Mucosa of gallbladder (tissue), 1 donor: ENCODE measurements around the gene MRI1. TPM values are rescaled to one million over a fixed set of nuclear protein-coding genes. Genes with fewer than 3 reads are reported as not detected.

Experiments
- DNase-seq: peaks from one replicate; pipeline ENCODE4 v3.0.0-alpha.2; 2020; ENCODE audit warnings: low spot score
- total RNA-seq: library from RNA; stranded (reverse); gene quantifications from one replicate; pipeline ENCODE4 v1.2.1, GENCODE V29; 2021
- donor health status: DM: no; HTN: no; CAD: no.

The MRI1 gene
- total RNA-seq, 1 donor from 2014 or later: 59.4 TPM

DNA sequence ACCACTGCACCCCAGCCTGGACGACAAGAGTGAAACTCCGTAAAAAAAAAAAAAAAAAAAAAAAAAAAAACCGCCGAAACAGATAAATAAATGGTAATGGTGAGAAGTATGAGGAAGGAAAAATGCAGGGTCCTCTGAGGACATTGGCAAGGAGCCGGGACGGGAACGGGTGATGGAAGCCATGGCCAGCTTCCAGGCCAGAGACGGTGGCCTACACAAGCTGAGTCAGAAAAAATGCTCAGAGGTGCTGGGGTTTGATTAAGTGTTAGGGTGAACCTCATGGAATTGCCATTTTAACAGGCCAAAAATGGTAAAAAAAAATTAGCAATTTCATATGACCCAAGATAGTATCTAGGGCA lies 30.1 kb downstream of the MRI1 start:
- peak; percentile 88 for DNase-seq

DNA sequence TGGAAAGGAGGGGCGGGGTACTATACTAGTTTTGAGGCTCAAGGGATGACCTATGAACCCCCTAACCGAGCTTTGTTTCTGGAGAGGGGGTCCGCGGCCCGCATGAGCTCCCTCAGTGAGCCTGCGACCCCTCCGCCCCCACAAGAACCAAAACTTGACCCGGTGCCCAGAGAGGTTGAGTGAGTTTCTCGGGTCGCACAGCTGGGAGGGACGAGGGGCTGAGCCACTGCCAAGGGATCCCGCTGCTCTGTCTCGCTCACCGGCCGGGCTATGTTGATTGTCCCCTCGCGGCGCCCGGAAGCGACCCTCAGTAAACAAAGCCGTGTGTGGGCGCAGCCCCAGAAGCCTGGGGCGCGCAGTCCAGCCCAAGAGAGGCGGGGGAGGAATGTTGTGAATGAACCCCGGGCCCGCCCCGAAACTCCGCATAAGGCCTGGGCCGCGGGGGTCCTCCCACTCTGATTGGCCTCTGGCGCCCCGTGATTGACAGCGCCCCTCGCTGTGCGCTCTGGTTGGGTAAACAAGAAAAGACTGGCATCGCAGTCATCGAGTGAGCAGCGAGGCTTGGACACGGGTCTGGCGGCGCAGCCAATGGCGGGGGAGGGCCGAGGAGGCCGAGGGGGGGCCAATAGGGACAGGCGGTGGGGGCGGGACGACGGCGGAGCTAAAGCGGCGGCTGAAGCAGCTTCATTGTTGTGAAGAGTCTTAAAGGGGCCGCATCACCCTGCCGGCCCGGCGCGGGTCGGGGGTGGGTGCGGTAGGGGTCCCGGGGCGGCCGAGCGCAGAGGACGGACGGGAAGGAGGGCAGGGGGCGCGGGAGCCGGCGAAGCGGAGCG lies 30.7 kb downstream of the MRI1 start, which contains the start of gene ZSWIM4:
ZSWIM4 (plus strand) TSS at position 687 of the 833 bp plus-strand sequence. CDS start 206 bp downstream, outside the sequence.
- DNase-seq: peak; percentile 99

DNA sequence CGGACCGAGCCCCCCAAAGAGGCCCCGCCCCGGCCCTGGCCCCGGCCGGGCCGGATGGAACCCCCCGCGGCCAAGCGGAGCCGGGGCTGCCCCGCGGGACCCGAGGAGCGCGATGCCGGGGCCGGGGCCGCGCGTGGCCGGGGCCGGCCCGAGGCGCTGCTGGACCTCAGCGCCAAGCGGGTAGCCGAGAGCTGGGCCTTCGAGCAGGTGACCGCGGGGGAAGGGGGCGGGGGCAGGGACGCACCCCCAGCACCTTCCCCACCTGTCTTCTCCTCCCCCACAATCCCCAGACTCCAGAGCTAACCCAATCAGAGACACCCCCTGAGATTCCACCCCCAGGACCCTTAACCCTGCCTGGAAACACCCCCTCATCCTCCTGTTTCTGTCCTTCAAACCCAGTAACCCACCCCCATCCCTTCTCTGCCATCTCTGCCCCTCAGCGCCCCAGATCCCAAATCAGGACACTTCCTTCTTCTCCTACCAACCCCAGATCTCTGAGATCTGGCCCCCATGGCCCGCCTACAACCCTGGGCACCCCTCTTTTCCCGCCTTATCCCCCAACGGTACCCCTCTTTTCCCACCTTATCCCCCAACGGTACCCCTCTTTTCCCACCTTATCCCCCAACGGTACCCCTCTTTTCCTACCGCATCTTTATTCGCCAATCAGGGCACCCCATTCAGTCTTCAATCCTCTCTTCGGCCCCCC lies 31.4 kb downstream of the MRI1 start:
- DNase-seq: no peak

DNA sequence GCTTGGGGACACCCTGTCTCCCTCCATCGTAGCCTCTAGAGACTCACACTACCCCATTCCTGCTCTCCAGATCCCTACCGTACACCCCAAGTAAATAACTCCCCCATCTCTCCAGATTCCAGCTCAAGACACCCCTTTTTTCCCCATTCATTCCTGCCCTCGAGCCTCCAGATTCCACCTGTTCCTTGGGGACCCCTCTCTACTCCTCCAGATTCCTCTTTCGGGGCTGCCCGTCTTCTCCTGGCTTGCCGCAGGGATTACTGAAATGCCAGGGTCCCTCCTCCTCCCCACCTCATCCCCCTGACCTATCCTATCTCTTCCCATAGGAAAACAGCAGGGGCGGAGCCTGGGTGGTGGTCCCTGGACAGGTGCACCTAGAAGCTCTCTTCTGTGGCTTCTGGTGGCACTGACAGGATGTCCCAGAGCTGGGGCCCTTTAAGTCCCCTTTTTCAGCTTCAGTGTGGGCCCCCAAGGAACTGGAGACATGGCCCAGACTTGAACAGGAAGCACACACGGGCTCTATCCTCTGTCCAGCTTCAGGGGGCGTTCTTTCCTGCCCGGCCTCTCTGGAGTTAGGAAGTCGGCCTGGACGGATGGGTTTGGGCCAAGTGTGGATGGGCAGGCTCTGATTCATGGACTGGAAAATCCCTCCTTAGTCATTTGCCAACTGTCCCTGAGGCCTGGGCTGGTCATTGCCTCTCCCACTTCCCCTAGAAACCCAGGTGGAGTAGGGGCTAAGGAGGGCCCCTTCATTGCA lies 32.2 kb downstream of the MRI1 start:
- peak; percentile 57 for DNase-seq

DNA sequence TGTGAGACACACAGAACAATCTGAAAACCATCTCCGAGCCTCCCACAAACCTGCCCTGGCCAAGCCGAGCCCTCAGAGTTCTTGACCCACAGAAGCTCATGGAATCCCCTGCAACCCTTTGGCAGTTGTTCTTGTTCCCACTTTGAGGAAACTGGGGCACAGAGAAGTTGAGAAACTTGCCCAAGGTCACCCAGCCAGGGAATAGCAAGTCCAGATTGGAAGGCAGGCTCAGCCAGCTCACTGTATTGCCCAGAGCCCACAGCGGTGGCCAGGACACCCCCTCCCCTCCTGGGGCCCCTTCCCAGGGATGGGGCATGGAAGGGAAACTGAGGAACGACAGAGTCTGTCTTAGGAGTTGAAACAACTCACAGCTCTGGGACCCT lies 32.7 kb downstream of the MRI1 start:
- no peak for DNase-seq

DNA sequence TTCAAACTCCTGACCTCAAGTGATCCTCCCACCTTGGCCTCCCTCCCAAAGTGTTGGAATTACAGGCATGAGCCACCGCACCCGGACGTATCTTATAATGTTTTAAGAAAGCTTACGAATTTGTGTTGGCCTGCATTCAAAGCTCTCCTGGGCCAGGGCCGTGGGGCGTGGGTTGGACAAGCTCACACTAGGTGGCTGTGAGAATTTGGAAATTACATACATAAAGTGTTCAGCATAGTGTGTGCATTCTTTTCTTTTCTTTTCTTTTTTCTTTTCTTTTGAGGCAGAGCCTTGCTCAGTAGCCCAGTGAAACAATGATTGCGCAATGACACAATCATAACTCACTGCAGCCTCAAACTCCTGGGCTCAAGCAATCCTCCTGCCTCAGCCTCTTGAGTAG lies 33.5 kb downstream of the MRI1 start:
- no peak for DNase-seq

DNA sequence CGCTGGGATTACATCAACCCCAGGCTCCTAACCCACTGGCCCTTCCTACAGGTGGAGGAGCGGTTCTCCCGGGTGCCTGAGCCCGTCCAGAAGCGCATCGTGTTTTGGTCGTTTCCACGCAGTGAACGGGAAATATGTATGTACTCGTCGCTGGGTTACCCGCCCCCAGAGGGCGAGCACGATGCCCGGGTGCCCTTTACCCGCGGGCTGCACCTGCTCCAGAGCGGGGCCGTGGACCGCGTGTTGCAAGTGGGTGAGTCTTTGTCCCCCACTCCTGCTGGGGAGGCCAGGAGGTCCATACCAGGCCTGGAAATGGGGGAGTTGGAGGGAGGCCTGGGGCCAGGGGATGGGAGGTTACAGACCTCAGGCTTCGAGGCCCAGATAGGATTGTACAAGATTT lies 35.3 kb downstream of the MRI1 start:
- no peak for DNase-seq

DNA sequence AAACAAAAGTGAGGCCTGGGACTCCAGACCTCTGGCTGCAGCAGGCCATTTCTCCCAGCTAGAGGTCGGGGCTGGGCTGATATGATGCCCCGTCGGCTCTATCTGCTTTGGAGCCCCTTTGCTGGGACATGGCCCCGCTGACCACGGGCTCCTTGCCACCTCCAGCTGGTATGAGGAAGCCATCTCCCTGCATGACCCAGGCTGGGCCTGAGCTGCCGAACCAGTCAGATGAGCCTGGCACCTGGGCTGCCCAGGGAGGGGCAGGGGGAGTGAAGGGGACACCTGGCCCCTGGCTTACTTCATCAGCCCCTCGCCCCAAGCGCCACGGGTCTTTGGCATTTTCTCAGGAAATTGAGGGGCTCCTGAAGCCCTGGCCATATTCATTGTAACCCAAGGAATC lies 38.7 kb downstream of the MRI1 start:
- DNase-seq: peak; percentile 39

DNA sequence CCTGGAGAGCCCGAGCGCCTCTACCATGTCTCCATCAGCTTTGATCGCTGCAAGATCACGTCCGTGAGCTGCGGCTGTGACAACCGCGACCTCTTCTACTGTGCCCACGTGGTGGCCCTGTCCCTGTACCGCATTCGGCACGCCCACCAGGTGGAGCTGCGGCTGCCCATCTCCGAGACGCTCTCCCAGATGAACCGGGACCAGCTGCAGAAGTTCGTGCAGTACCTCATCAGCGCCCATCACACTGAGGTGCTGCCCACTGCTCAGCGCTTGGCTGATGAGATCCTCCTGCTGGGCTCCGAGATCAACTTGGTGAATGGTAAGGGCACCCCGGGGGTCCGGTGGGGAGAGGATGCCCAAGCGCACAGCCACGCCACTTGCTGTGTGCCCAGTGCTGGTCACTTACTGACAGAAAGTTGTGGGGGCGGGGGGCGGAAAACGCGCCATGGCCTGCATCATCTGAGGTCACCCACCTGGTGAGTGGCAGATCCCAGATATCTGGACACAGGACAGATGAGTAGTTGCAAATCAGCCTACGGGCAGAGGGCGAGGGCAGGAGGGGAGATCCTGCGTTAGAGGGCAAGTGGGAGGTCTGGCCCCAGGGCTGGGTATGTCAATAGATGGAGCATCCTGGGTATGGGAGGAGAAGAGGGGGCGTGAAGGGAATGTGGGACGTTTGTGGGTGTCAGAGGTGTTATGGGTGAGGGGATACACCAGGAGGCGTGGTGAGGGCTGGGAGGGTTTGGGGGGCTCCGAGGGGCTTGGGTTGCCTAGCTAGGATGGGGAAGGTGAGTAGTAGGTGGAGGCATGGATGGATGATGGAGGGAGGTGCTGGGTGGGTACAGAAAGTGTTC lies 40.7 kb downstream of the MRI1 start:
- no peak for DNase-seq

DNA sequence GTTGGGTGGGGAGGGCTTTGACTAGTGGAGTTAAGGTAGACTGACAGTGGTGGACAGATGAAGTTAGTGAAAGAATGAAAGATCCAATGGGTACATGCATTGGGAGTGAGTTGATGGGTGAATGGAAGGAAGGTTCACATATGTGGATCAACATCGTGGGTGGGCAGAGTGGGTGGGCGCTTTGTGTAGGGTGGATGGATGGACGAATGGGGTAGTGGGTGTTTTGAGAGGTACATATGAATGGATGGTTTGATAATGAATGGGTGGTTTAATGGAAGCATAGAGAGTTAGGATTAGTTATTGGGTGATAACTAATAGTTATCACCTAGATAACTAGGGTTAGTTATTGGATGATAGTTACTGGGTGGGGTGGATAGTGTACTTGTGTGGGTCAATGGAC lies 42.4 kb downstream of the MRI1 start:
- DNase-seq: no peak

DNA sequence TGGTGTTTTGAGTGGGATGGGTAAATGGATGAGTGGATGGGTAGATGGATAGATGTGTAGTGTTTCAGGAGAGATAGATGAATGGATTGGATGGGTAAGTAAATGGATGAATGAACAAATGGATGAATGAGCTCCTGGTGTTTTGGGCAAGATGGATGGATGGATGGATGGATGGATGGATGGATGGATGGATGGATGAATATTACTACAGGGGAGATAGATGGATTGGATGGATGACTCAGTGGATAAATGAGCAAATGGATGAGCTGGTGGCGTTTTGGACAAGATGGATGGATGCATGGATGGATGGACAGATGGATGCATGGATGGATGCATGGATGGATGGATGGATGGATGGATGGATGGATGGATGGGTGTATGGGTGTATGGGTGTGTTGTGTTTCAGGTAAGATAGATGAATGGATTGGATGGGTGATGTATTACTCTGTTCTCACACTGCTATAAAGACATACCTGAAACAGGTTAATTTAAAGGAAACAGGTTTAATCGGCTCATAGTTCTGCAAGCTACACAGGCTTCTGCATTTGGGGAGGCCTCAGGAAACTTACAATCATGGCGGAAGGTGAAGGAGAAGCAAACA lies 43.2 kb downstream of the MRI1 start:
- no peak for DNase-seq

DNA sequence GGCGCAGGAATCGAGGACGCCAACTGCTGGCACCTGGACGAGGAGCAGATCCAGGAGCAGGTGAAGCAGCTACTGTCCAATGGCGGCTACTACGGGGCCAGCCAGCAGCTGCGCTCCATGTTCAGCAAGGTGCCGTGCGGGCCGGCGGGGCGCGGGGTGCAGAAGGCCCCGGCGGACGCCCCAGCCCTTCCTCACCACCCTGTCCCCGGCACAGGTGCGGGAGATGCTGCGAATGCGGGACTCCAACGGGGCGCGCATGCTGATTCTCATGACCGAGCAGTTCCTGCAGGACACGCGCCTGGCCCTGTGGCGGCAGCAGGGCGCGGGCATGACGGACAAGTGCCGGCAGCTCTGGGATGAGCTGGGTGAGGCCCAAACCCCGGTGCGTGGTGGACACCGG lies 44.5 kb downstream of the MRI1 start:
- DNase-seq: no peak

DNA sequence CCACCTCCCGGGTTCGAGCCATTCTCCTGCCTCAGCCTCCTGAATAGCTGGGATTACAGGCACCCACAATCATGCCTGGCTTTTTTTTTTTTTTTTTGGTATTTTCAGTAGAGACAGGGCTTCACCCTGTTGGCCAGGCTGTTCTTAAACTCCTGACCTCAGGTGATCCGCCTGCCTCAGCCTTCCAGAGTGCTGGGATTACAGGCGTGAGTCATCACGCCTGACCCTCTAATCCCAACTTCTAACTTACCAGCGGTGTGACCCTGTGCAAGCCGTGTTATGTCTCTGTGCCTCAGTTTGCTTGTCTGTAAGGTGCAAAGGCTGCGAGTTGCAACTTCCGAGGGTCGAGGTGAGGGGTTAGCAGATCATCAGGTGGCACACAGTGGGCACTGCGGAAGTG lies 48.2 kb downstream of the MRI1 start:
- no peak for DNase-seq

DNA sequence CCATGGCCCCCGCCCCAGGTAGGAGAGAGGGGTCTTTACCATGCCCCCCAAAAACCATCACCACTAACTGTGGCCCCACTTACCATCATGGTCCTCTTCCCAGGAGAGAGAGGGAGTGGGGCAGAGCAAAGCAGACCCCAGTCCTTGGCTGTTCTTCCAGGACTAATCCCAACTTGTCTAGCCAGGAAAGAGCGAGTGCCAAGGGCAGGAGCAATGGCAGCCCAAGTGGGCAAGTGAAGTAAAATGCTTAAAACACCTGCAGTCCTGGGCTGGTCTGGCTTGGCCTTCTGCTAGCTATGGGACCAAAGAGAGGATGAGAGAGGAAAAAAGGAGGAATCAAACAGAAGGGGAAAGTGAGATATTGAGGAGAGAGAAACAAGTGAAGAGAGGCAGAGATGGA lies 48.8 kb downstream of the MRI1 start:
- DNase-seq: no peak

DNA sequence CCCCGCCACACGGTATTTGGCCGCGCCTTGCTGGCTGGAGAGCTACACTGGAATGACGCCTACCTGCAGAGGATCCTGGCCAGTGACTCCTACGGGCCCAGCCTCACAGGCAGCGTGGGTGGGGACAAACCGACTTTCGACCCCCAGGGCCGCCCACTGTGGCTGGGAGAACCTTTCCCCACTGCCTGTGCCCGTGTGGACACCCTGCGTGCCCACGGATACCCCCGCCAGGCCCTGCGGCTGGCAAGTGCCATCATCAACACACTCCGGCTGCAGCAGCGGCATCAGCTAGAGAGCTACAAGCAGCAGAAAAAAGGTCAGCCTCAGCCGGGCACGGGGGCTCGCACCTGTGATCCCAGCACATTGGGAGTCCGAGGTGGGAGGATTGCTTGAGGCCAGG lies 50.2 kb downstream of the MRI1 start:
- no peak for DNase-seq

DNA sequence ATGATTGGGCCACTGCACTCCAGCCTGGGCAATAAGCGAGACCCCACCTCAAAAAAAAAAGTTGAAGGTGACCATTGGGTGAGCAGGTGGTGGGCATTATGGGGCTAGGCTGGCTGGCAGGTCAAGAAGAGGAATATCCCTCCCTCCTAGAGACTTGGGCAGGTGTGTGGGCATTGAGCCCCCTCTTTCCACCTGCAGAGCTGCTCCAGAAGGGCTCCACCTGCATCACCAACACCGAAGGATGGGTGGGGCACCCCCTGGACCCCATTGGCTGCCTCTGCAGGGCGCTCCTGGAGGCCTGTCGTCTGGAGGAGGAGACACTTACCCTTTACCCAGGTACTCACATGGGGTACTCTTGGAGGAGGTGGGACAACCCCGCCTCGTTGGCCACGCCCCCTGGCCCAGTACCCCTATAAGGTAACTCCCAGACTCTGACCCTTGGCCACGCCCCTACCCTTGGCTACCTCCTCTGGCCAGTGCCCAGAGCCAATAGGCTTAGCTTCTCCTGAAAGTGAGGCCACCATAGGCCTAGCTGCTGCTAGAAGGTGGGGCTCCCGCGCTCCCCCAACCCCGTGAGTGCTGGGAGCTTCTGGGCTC lies 52.8 kb downstream of the MRI1 start:
- no peak for DNase-seq

DNA sequence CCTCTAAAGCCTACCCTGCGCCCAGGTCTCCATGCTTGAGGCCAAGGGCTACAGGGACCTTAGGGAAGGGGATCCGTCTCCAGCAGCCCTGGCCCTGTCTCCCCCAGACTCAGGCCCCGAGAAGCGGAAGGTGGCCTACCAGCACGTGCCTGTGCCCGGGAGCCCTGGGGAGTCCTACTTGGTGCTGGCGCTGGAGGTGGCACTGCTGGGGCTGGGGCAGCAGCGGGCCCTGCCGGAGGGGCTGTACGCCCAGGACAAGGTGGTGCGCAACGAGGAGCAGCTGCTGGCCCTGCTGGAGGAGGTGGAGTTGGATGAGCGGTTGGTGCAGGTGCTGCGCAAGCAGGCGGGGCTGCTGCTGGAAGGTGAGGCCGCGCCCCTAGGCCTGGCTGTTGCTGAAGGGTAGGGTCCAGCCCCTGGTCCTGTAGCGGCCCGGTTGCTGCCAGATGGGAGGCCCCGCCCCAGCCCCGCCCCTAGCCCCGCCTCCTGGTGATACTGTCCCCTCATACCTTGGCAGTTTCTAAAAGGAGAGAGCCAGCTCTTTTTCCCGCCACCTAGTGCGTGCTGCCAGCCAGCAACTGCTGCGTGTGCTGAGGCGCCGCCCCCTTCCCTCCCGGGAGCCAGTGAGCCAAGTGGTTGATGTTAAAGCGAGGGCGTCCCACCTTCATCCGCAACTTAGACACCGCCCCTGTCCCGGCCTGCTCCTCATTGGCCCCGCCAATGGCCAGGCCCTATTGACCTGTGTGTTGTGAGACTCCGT lies 53.5 kb downstream of the MRI1 start:
- DNase-seq: peak; percentile 77

DNA sequence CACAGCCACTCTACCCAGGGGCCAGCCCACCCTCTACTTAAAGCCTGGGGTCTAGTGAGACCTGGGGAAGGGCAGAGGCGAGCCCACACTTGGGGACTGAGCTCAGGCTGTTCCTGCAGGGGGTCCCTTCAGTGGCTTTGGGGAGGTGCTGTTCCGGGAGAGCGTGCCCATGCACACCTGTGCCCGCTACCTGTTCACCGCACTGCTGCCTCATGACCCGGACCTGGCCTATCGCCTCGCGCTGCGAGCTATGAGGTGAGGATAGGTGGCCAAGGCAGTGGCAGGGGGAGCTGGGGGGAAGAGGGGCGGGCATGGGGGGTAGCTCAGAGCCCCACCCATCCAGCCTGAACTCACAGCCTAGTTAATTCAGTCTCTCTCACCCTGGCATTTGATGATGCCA lies 54.9 kb downstream of the MRI1 start:
- DNase-seq: no peak

DNA sequence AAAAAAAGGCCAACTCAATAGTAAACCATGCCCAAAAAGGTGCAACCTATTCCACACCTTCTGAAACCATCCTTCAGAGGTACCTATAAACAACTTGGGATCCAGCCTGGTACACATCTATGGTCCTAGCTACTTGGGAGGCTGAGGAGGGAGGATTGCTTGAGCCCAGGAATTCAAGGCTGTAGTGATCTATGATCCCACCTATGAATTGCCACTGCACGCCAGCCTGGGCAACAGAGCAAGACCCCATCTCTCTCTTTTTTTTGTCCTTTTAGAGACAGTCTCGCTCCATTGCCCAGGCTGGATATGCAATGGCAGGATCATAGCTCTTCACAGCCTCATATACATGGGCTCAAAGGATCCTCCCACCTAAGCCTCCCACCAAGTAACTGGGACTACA lies 57.0 kb downstream of the MRI1 start:
- DNase-seq: no peak

DNA sequence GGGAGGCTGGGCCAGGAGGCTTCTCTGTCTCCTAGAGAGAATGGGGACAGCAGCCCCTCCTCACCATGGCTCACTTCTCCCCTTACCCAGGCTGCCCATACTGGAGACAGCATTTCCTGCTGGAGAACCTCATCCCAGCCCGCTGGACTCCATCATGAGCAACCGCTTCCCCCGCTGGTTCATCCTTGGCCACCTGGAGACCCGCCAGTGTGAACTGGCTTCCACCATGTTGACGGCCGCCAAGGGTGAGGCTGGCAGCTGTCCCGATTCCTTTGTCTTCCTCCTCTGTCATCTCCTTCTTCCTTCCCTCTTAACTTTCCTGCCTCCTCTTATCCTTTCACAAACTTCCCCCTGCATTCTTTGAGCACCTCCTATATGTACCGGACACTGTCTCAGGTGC lies 58.9 kb downstream of the MRI1 start:
- no peak for DNase-seq
